T-helper 17 cell (primary cell): Measurements from ENCODE around the gene LDLRAD3. TPM values are rescaled to one million over a fixed set of nuclear protein-coding genes. Genes with fewer than 3 reads are reported as not detected.

Source experiments
- ATAC-seq: fragments of 150-1000 bp; cut with Tn5 transposase; 2 replicates; pipeline ENCODE4 v1.10.0; 2021; ENCODE audit warnings: mild to moderate bottlenecking, moderate library complexity
- DNase-seq, 3 donors: peaks; one replicate each; pipeline versions ENCODE4 v3.0.0 to v3.0.0-alpha.2; 2020 to 2021
- H3K9me3 ChIP-seq: one replicate; pipeline ENCODE4 v1.7.0; 2013; ENCODE audit warnings: low read length, mild to moderate bottlenecking; ENCODE audit not compliant: control insufficient read depth, poor library complexity, severe bottlenecking
- H3K27ac Mint-ChIP-seq: one replicate; pipeline ENCODE4 v1.8.0; 2022; ENCODE audit warnings: mild to moderate bottlenecking, moderate library complexity, mixed read lengths
- H3K27me3 Mint-ChIP-seq: one replicate; pipeline ENCODE4 v1.8.0; 2022; ENCODE audit warnings: mixed read lengths
- H3K36me3 Mint-ChIP-seq: one replicate; pipeline ENCODE4 v1.8.0; 2022; ENCODE audit warnings: low read depth, mixed read lengths
- H3K4me1 Mint-ChIP-seq: one replicate; pipeline ENCODE4 v1.8.0; 2022; ENCODE audit warnings: mild to moderate bottlenecking, mixed read lengths
- H3K4me3 Mint-ChIP-seq: one replicate; pipeline ENCODE4 v1.8.0; 2022; ENCODE audit warnings: mild to moderate bottlenecking, moderate library complexity, mixed read lengths
- total RNA-seq, 4 donors: library from RNA in 2 of 4; stranded (reverse) in 2 of 4; gene quantifications; one replicate each; pipeline ENCODE4 v1.2.3 and lab custom pipeline; 2022 to 2026

Gene LDLRAD3
- total RNA-seq, 2 donors from 2014 or later = 0.42 to 1.4 TPM

- Mint-ChIP-seq H3K27me3 (peaks cover 14% of the 10 kb centered on the region), H3K4me1 (no peaks in the 10 kb centered on the region), H3K4me3 (no peak overlapping the region), H3K36me3 (no peaks in the 10 kb centered on the region), H3K27ac (no peak overlapping the region)
- H3K9me3 ChIP-seq = no peaks in the 10 kb centered on the region
- no peak for ATAC-seq
- no peak for DNase-seq
These were observed 134.8 kb downstream of the LDLRAD3 start for GRCh38 chr11:36078686-36079055.

DNA sequence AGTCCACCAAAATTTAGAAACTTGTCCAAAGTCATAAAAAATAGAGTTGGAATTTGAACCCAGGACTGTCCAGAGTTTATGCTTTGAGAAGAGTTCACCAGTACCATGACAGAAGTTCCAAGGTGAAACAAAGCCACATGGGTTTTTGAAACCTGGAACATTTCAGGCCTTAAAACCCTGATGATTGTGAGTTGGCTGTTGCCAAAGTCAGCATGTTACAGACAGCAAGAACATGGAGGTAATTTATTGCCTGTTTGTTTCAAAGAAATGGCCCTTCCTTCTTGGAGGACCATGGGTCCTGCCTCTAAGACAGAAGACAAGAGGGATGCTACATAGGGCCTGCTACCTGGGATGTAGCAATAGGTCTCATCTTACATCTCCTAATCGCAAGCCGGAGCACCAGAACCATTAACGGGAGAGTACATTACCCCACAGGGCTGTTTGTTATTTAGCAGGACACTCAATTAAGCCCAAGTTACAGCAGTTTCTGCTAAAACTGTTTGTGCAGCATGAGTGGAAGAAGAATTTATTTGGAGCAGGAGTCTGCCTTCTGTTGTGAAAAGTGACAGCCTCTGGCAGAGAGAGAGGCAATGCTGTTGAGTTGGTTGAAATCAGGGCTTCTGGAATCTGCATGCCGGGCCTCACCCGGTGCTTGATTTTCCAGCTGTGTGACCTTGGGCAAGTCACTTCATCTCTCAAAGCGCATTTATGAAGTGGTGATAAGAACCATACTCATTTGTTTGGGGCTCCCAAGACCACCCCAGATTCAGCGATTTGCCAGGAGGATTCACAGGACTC lies 136.2 kb downstream of the LDLRAD3 start:
- Mint-ChIP-seq H3K27me3 (peaks cover 11% of the 10 kb centered on the region), H3K27ac (no peak overlapping the region), H3K4me1 (no peaks in the 10 kb centered on the region), H3K4me3 (no peak overlapping the region), H3K36me3 (no peaks in the 10 kb centered on the region)
- ATAC-seq = no peak
- DNase-seq = no peak
- H3K9me3 ChIP-seq = no peaks in the 10 kb centered on the region

- no peaks in the 10 kb centered on the region for H3K9me3 ChIP-seq
- H3K27ac Mint-ChIP-seq = no peak overlapping the region
- no peak overlapping the region for H3K4me3 Mint-ChIP-seq
- no peak for DNase-seq
- peaks cover 4% of the 10 kb centered on the region for H3K27me3 Mint-ChIP-seq
- ATAC-seq = no peak
- H3K36me3 Mint-ChIP-seq = no peaks in the 10 kb centered on the region
- no peaks in the 10 kb centered on the region for H3K4me1 Mint-ChIP-seq
These were observed 137.5 kb downstream of the LDLRAD3 start for GRCh38 chr11:36081274-36081945.

DNA sequence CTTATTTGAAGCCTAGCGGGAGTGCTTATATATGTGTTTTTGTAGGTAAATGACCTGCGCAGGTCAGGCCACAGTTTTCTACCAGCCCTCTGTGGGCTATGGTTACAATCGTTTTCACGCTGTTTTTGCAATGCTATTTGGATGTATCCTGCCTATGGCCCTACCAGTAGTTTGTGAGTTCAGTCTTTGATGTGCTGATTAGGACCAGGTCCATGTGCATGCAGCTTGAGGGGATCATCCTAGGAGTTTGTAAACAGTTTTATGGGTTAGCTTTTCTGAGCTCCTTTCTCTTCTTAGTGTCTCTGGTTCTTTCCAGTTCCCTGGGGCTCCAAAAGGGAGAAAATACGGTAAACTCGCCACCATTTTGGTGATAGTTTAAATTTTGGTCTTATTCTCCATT lies 142.5 kb downstream of the LDLRAD3 start:
- DNase-seq = no peak
- Mint-ChIP-seq H3K27me3 (peaks cover 10% of the 10 kb centered on the region), H3K36me3 (no peaks in the 10 kb centered on the region), H3K27ac (no peak overlapping the region), H3K4me3 (no peak overlapping the region), H3K4me1 (no peaks in the 10 kb centered on the region)
- no peaks in the 10 kb centered on the region for H3K9me3 ChIP-seq
- ATAC-seq = no peak

GRCh38 chr11:36088266-36088972 lies 144.6 kb downstream of the LDLRAD3 start:
- no peak overlapping the region for H3K27ac Mint-ChIP-seq

GRCh38 chr11:36089920-36090319 lies 146.1 kb downstream of the LDLRAD3 start:
- H3K9me3 ChIP-seq = no peaks in the 10 kb centered on the region
- DNase-seq (no peak), ATAC-seq (no peak)
- peaks cover 2% of the 10 kb centered on the region for H3K36me3 Mint-ChIP-seq
- peaks cover 30% of the 10 kb centered on the region for H3K27me3 Mint-ChIP-seq
- H3K4me3 Mint-ChIP-seq = no peak overlapping the region
- H3K4me1 Mint-ChIP-seq = no peaks in the 10 kb centered on the region
- H3K27ac Mint-ChIP-seq = no peak overlapping the region

More at GRCh38 chr11:36088266-36088972, 144.6 kb downstream of the LDLRAD3 start:
- DNase-seq = no peak
- ATAC-seq = no peak
- no peaks in the 10 kb centered on the region for H3K9me3 ChIP-seq
- H3K4me3 Mint-ChIP-seq = no peak overlapping the region
- H3K27me3 Mint-ChIP-seq = peaks cover 25% of the 10 kb centered on the region
- no peaks in the 10 kb centered on the region for H3K36me3 Mint-ChIP-seq
- no peaks in the 10 kb centered on the region for H3K4me1 Mint-ChIP-seq

DNA sequence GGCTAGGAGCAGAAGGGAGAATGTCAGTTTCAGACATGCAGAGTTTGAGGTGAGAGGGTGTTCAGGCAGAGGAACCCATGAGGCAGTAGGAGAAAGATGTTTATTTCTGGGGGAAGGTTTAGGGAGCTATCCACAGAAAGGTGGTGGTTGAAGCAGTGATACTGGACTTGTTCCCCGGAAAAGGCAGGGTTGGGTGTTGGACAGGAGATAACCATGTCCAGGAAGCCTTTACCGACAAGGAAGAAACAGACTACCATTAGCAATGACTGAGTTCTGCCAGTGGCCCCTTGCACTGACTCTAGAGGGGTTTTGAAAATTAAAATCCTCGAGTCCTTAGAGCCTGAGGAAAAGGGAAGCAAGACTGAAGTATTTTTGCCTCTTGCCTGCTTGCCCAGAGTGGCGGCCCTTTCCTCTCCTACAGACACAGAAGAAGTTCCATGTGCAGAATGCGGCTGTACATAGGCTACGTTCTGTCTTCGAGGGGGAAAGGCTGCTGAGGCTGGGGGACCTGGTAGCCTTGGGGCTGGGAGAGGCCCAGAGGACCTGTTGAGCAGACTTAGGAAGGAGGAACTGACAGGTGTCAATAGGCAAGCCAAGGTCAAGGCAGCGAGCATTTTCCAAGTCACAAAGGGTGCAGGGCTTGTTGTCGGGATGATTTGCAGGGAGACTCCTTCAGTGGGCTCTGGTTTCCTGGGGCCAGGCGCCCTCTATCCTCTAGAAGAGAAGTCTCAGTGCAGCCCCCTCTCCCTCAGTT lies 146.7 kb downstream of the LDLRAD3 start:
- H3K27me3 Mint-ChIP-seq = peaks cover 30% of the 10 kb centered on the region
- no peak overlapping the region for H3K27ac Mint-ChIP-seq
- H3K4me1 Mint-ChIP-seq = no peaks in the 10 kb centered on the region
- H3K36me3 Mint-ChIP-seq = peaks cover 2% of the 10 kb centered on the region
- no peak for DNase-seq
- no peak for ATAC-seq
- no peak overlapping the region for H3K4me3 Mint-ChIP-seq
- no peaks in the 10 kb centered on the region for H3K9me3 ChIP-seq

DNA sequence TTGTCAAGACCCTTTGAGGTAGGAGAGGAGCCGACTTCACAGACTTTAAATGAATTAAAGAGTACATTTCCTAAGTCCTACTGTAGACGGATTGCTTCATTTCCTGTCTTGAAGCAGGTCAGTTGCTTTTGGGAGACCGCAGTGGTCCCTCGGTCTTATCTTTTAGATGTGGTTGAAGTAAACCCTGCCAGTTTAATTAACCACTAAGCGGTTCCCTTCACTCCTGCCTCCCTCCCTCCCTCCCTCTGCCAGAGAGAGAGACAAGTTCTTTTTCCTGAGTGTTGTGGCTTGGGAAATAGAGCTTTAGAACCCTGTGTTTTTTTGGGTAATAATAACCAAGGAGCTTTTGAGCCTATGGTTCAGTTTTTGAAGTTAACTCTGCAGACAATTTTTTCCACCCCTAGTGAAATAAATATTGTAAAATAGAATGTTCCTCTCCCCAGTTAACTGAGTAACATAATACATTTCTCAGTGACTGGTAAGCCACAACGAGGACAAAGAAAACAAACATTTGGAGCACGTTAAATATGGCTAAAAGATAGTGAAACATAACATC lies 147.5 kb downstream of the LDLRAD3 start:
- DNase-seq = no peak
- peaks cover 33% of the 10 kb centered on the region for H3K27me3 Mint-ChIP-seq
- H3K27ac Mint-ChIP-seq = no peak overlapping the region
- H3K9me3 ChIP-seq = no peaks in the 10 kb centered on the region
- no peak for ATAC-seq
- H3K4me1 Mint-ChIP-seq = no peaks in the 10 kb centered on the region
- peaks cover 2% of the 10 kb centered on the region for H3K36me3 Mint-ChIP-seq
- no peak overlapping the region for H3K4me3 Mint-ChIP-seq

DNA sequence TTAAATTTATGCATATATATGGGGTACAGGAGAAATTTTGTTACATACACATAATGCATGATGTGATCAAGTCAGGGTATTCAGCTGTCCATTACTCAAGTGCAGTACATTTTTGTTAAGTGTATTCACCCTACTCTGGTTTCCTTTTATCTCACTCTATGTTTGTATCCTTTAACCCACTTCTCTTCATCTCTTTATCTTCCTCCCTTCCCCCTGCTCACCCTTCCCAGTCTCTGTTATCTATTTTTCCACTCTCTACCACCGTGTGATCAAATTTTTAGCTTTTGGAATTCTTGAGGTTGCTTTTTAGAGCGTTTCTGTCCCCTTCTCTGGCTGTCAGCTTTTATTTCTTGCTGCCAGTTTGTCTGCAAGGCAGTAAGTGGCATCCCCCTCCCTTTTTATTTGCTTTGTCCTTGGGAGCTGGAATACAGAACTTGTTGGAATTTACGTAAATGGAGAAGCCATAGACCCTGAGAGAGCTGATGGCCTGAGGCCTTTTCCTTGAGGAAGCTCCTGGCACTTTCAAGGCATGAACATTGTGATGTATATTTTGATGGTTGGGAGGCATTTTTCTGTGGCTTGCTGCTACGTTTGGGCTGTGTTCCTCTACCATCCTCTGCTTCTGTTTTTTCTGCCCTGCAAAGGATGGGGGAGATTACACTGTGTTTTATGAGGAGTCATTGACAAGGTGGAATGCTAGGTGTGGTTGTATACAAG lies 148.6 kb downstream of the LDLRAD3 start:
- DNase-seq (no peak), ATAC-seq (no peak)
- peaks cover 2% of the 10 kb centered on the region for H3K36me3 Mint-ChIP-seq
- H3K4me1 Mint-ChIP-seq = no peaks in the 10 kb centered on the region
- H3K27ac Mint-ChIP-seq = no peak overlapping the region
- H3K9me3 ChIP-seq = no peaks in the 10 kb centered on the region
- peaks cover 44% of the 10 kb centered on the region for H3K27me3 Mint-ChIP-seq
- H3K4me3 Mint-ChIP-seq = no peak overlapping the region

GRCh38 chr11:36093548-36093947 lies 149.7 kb downstream of the LDLRAD3 start:
- Mint-ChIP-seq H3K4me3 (no peak overlapping the region), H3K27me3 (peaks cover 40% of the 10 kb centered on the region), H3K27ac (no peak overlapping the region), H3K36me3 (peaks cover 2% of the 10 kb centered on the region), H3K4me1 (no peaks in the 10 kb centered on the region)
- H3K9me3 ChIP-seq = no peaks in the 10 kb centered on the region
- ATAC-seq = no peak
- no peak for DNase-seq

GRCh38 chr11:36094164-36094563 lies 150.3 kb downstream of the LDLRAD3 start:
- peaks cover 40% of the 10 kb centered on the region for H3K27me3 Mint-ChIP-seq
- no peaks in the 10 kb centered on the region for H3K4me1 Mint-ChIP-seq

DNA sequence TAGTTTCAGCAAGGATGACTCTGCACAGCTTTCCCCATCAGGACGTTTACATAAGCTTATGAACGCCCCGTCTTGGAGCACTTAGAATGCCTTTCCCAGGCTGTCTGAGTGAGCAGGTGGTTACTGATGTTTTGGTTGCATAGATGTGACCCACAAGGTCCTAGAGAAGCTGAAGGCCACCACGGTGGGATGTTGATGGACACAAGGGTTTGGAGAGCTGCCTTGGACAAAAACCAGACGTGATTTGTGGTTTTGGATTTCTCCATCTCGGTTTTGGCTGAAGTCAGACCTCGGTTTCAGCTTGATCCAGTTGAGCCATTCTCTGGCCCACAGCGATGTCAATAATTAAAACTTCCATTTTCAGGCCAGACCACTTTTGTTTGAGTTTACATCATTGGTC lies 151.9 kb downstream of the LDLRAD3 start:
- peaks cover 38% of the 10 kb centered on the region for H3K27me3 Mint-ChIP-seq
- no peak overlapping the region for H3K4me3 Mint-ChIP-seq
- H3K4me1 Mint-ChIP-seq = no peaks in the 10 kb centered on the region
- no peak overlapping the region for H3K27ac Mint-ChIP-seq
- DNase-seq (no peak), ATAC-seq (no peak)
- no peaks in the 10 kb centered on the region for H3K9me3 ChIP-seq
- peaks cover 2% of the 10 kb centered on the region for H3K36me3 Mint-ChIP-seq

More at GRCh38 chr11:36094164-36094563, 150.3 kb downstream of the LDLRAD3 start:
- ATAC-seq = no peak
- no peak for DNase-seq
- Mint-ChIP-seq H3K4me3 (no peak overlapping the region), H3K36me3 (peaks cover 2% of the 10 kb centered on the region), H3K27ac (no peak overlapping the region)
- no peaks in the 10 kb centered on the region for H3K9me3 ChIP-seq
